CD4-positive, alpha-beta T cell treated with Interleukin-15 for 1 hour (primary cell): Measurements from ENCODE around the gene MON1B.
"Not testable (repeated sequence)": the region's sequence is repeated elsewhere in the genome, so short reads cannot be mapped to it uniquely, and the experiment has no call there.

Experiments used
- DNase-seq: peaks from one replicate; pipeline ENCODE4 v3.0.0-alpha.2; 2020

Gene MON1B

GRCh38 chr16:77190478-77191258 is at the start of gene MON1B:
Gene MON1B, plus strand, starts transcription at chr16:77191190. Its CDS starts 296 bp downstream, at chr16:77191486.
- DNase-seq: peak; percentile 96

- DNase-seq: no peak
Observed at GRCh38 chr16:77143364-77143763, 47.6 kb upstream of the MON1B start.

GRCh38 chr16:77148121-77148520 is 42.9 kb upstream of the MON1B start:
- no peak for DNase-seq

- no peak for DNase-seq
Observed at GRCh38 chr16:77157346-77158058, 33.5 kb upstream of the MON1B start.

- no peak for DNase-seq
Observed at GRCh38 chr16:77158293-77158692, 32.7 kb upstream of the MON1B start.

DNA sequence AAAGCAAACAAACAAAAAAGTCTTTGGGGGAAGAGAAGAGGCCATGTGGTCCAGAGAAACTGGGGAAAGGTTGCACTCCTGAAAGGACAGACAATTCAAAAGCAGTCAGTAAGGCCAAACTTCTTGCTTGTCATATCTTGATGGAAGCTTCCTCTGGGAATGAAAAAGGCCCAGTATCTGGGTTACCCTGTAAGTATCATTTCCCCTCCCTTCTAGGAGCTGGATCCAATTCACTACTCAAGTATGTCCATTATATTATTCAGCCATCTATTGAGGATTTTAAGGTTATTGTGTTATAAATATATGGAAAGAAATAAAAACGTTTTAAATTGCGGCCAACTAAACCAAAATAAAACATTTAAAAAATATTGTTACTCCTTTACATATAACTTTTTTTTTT is 26.0 kb upstream of the MON1B start:
- no peak for DNase-seq

DNA sequence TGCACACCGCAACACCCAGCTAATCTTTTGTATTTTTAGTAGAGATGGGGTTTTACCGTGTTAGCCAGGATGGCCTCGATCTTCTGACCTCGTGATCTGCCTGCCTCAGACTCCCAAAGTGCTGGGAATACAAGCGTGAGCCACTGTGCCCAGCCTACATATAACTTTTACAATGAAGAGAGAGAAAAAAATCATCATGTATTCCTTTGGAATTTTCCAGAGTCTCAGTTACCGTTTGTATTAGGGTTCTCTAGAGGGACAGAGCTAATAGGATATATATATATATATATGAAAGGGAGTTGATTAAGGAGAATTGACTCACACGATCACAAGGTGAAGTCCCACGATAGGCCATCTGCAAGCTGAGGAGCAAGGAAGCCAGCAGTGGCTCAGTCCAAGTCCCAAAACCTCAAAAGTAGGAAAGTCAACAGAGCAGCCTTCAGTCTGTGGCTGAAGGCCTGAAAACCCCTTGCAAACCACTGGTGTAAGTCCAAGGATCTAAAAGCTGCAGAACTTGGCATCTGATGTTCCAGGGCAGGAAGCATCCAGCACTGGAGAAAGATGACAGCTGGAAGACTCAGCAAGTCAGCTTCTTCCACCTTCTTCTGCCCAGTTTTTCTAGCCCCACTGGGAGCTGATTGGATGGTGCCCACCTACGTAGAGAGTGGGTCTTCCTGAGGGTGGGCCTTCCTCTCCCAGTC is 25.3 kb upstream of the MON1B start:
- not testable (repeated sequence) for DNase-seq

DNA sequence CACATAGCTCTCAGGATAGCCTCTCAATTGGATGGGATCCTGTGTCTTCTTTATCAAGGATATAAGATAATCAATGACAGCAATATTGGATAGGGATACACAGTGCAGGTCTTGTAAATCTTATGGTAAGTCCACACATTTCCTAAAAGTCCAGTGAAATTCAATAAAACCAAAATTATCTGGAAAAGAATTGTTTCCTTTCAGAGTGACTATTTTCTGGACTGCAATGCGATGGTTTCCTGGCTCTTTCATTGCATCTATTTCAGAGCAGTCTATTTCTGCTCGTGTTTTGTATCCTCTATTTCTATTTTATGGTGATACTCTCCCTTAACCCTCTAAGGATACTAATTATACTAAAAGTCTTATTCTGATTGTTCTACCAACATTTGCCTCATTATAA is 24.3 kb upstream of the MON1B start:
- no peak for DNase-seq

- DNase-seq: no peak
Observed at GRCh38 chr16:77168901-77169300, 22.1 kb upstream of the MON1B start.

DNA sequence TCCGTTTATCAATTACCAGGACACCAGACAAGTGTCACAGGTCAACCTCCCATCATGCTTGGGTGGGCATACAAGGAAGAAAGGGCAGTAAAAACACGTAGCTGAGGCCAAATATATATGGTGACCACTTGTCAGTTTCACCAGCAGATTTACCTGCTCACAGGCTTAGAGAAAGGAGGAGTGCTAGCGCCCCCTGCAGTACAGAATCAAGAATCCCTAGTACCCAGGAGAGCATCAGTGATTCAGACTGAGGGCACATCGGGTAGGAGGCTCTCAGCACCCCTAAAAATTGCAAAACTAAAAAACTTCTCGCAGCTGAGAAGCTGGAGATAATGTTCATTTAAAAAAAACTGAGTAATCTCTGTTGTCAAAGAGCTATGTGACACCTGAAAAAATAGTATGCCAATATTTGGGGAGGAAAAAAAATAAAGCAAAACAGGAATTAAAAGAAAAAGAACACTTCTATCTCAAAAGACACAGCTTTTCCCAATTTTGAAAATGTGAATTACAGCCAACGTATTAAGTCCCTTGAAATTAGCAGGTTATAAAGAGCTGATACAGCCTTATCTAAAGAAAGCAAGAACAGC is 21.2 kb upstream of the MON1B start:
- DNase-seq: no peak

DNA sequence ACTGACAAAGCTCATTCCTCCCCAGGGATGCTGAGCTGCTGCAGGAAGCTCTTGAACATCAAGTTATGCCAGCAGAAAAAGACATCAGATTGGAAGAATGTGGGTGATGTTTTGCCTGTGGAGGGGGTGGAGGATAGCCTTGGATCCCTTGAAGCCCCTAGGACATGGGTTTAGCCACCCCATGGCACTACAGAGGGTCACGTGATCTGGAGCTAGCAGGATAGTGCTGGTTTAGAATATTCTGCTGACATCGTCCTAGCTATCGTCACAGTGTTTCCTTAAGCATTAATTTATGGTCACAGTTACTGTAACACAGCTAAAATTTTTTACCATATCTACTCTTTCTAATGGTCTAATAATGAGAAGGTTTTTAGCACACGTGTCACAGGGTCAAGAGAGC is 20.2 kb upstream of the MON1B start:
- no peak for DNase-seq

DNA sequence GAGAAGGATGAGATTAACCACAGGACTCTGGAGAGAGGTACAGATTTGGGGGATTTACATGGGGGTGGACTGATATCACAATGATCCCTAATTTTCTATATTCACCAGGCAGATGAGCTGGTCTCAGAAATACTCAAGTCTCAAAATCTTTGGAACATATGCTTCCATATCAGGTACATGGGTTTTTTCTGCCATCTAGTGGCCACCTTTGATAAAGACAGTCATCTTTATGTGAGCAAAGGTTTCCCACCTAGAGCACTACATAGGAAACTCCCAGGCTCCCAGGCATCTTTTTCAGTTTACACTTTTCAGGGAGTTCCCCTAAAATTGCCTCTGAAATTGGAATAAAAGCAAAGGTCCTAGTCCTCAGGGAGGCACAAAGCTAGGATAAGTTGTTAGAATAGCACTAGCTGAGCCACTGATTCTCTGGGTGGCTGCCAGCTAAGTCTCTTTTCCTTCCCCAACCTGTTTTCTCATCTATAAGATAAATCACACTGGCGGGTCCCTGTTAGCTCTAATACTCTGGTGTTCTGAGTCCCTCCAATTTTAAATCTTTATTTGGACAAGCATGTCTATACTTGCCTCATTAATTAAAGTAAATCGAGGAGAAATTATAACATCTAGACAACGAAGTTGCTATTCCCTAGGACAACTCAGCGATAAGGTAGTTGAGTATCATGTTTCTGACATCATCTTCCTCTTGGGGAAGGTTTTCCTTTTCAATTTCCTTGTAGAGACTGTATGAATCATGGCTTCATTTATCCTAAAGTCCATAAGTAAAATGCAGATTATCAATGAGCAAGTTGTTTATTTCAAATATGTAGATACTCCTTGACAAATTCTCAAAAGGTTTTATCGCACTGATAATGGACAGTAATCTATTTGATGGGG is 19.0 kb upstream of the MON1B start:
- no peak for DNase-seq

DNA sequence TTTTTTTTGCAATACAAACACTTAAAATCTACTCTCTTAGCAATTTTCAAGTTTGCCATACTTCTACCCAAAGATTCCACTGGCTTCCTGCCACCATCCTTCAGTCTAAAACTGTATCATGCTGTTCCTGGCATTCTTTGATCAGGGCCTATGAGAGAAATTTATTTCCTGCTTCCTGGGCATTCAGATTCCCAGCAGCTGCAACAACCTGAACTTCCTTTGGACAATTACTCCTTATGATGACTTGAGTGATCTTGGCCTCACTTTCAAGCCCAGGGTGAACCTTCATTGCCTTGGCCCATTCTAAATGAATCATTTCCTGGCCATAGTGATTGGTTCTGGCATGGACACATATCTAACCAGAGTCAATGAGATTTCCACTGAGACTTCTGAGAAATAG is 18.0 kb upstream of the MON1B start:
- DNase-seq: no peak

DNA sequence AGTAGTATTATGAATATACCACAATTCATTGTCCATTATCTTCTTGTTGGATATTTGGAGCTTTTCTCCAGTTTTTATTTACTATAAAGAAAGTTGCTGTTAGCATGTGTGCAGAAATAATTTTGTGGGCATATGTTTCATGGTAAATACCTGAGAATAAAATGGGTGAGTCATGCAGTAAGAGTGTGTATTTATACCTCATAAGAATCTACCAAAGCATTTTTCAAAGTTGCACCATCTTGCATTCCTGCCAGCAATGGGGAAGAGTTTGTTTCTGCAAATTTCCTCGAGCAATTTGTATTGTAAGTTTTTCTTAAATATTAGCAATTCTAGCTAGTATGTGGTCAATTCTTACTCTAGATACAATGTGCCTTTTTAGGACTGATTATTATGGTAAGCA is 7.9 kb upstream of the MON1B start:
- no peak for DNase-seq

- not testable (repeated sequence) for DNase-seq
Observed at GRCh38 chr16:77186298-77186697, 4.7 kb upstream of the MON1B start.

DNA sequence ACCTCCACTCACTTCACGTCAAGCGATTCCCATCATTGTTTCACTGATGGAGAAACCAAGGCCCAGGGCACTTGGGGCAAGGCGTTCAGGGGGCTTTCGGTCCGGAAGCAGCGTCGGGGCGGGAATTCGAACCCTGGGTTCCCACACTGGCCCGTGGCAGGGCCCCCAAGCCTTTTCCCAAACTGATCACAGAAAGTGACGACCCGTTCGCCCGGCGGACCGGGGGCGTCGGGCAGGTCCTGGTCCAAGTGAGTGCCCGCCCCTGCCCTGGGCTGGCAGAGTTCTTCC is 856 bp upstream of the MON1B start:
- no peak for DNase-seq

DNA sequence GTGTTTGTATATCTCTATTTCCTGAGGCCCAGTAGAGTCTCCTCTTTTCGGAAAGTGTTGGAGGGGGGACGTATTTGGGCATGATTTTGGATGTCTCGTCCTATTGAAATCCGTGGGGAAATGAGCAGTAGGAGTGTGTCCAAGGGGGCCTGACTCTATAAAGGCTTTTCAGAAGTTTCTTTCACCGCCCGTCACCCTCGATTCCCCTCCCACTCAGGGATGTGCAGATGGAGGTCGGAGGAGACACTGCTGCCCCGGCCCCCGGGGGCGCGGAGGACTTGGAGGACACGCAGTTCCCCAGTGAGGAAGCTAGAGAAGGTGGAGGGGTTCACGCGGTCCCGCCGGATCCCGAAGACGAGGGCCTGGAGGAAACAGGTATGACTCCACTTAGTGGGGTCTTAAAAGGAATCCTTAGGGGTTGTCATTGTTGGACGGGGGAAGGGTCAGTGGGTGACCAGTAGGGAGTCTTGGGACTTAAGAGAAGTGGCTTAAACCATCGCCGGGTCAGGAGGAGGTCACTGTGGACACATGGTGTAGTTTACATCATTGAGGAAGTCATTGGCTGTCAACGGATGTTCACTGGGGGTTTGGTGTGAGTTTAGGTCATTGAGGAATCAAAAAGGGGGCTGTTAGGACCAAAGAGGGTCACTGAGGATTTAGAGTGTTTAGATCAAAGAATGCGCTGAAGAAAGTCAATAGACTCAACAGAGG is 424 bp downstream of the MON1B start:
- peak; percentile 49 for DNase-seq

DNA sequence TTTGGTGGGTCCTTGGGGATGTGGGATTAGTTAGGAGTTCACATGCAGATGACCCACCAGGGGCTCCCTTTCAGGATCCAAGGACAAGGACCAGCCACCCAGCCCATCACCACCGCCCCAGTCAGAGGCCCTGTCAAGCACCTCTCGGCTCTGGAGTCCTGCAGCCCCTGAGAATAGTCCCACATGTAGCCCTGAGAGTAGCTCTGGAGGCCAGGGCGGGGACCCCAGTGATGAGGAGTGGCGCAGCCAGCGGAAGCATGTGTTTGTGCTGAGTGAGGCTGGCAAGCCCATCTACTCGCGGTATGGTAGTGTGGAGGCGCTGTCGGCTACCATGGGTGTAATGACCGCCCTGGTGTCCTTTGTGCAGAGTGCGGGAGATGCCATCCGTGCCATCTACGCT is 2.4 kb downstream of the MON1B start:
- no peak for DNase-seq

GRCh38 chr16:77194295-77195231 is 3.6 kb downstream of the MON1B start:
- no peak for DNase-seq

DNA sequence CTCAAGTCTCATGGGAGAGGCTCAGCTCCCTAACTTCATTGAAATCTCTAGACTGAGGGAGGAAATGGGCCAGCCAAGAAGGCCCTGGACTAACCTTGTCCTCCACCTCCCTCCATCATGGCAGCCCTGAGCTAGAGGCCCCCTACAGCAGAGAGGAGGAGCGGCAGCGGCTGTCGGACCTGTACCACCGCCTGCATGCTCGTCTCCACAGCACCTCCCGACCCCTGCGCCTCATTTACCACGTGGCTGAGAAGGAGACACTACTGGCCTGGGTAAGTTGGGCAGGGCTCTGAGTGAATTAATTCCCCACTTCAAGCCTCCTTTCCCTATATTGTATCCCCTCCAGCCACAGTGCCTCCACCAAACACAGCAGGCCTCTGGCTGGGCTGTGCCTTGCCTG is 4.4 kb downstream of the MON1B start:
- no peak for DNase-seq

DNA sequence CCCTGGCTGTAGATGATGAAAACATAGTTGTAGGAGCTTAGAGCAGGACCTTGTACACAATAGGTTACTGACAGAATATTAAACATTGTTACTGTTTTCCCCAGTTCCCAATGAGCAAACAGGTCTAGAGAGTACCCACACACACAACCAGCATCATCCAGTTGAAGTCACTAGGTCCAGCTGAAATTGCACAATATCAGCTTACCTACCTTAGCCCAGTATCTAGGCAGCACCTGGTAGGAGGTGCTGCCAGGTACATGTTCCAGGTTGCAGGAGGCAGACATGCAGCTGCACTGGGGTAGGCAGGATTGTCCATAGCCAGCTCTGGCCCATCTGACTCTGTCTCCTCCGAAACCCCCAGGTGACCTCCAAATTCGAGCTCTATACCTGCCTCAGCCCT is 6.8 kb downstream of the MON1B start:
- DNase-seq: no peak
